ENCODE results near the gene SHROOM2. TPM values are rescaled to one million over a fixed set of nuclear protein-coding genes. Genes with fewer than 3 reads are reported as not detected.

Gene SHROOM2
- total RNA-seq, 1 donor: 4.3 TPM

GRCh38 chrX:9790866-9791265 is 4.6 kb downstream of the SHROOM2 start:
- no peak overlapping the region for H3K4me3 ChIP-seq (ENCODE audit: low read depth, low read length)
- peak; percentile 89 for DNase-seq (ENCODE audit: low read depth)
- no peak for TF ChIP-seq CTCF (IDR thresholded peaks at IDR 0.05; ENCODE audit: insufficient read depth, low read depth, low read length)

GRCh38 chrX:9794495-9794894 is 8.3 kb downstream of the SHROOM2 start:
- no peak overlapping the region for H3K4me3 ChIP-seq (ENCODE audit: low read depth, low read length)
- DNase-seq (ENCODE audit: low read depth): no peak

DNA sequence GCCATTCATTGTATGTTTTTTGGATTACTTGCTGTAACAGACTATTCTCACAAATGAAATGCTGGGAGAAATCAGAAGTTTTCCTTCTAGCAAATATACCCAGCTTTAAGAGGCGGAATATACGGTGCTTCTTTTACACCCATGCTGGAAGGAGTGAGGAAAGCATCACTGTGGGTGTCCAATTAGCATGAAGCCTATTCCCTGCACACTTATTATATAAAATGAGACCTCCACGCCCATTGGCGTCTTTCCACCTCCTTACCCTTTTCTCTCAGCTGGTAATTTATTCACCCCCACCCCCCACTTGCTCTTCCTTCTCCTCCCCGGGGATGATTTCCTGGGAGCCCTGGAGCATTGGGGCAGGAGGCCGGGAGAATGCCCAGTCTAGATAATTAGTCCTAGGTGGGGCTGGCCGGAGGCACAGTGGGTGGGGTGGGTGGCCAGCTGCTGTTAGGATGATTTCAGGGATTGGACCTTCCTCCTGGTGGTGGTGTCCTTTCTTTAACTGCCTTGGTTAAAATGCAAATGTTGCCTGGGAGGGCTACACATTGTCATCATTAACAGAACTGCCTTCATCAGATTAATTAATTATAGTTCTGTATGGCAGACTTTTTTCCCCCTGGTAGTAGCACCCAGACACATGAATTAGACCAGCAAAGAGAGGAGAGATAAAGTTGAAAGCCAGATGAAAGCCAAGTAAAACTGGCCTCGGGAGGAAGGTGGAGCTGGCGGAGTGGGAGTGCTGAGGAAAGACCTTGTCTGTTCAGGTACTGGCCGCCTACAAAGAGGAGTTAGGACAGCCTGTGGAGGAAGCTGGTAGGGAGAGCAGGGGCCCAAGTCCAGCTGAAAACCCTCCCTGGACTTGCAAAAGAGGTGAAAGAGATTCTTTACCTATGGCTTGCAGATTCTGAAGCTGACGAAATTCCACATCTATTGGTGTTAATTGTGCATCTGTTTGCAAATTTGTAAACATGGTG is 11.4 kb downstream of the SHROOM2 start:
- no peak for TF ChIP-seq CTCF (IDR thresholded peaks at IDR 0.05; ENCODE audit: insufficient read depth, low read depth, low read length)
- DNase-seq (ENCODE audit: low read depth): no peak
- no peak overlapping the region for H3K4me3 ChIP-seq (ENCODE audit: low read depth, low read length)

More at GRCh38 chrX:9794495-9794894, 8.3 kb downstream of the SHROOM2 start:
- TF ChIP-seq CTCF (IDR thresholded peaks at IDR 0.05; ENCODE audit: insufficient read depth, low read depth, low read length): no peak

- DNase-seq (ENCODE audit: low read depth): no peak
- no peak overlapping the region for H3K4me3 ChIP-seq (ENCODE audit: low read depth, low read length)
- TF ChIP-seq CTCF (IDR thresholded peaks at IDR 0.05; ENCODE audit: insufficient read depth, low read depth, low read length): no peak
Measured at GRCh38 chrX:9802737-9803136, 16.5 kb downstream of the SHROOM2 start.

DNA sequence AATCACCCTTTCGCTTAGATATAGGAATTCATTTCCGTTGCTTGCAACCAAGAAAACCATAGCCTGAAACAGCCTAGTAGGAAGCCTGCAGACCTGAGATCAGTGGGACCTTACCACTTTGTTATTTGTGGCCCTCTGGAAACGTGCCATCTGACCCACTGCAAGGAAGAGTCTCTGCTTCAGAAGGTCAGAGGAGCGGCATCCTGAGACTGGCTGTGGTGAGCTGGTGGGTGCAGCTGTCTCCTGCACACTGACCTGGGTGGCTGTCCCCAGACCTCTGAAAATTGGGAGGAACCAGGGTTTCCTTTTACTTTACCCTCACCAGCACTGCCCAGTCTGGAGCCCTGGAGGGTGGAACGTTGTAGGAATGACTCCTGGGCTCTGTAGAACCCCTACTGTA is 18.2 kb downstream of the SHROOM2 start:
- no peak for TF ChIP-seq CTCF (IDR thresholded peaks at IDR 0.05; ENCODE audit: insufficient read depth, low read depth, low read length)
- no peak for DNase-seq (ENCODE audit: low read depth)
- no peak overlapping the region for H3K4me3 ChIP-seq (ENCODE audit: low read depth, low read length)

DNA sequence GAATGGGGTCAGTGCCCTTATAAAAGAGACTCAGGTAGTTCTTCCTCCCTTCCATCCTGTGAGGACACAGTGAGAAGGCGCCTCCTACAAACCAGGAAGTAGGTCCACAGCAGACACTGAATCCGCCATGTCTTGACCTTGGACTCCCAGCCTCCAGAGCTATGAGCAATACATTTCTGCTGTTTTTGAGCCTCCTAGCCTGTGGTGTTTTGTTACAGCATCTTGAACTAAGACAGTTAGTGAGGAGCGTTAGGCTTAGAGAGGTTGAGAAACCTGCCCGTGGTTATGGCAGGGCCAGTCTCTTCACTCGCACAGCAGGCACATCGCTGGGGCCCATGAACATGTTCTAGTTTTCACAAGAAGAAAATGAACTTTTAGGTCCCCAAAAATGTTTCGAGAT is 19.7 kb downstream of the SHROOM2 start:
- TF ChIP-seq CTCF (IDR thresholded peaks at IDR 0.05; ENCODE audit: insufficient read depth, low read depth, low read length): no peak
- no peak for DNase-seq (ENCODE audit: low read depth)
- H3K4me3 ChIP-seq (ENCODE audit: low read depth, low read length): no peak overlapping the region
